Lower leg skin (tissue), 3 donors: ENCODE measurements around the gene MOSPD3.

Experiments
- POLR2A ChIP-seq, 2 donors: fragments of 450-650 bp; IDR thresholded peaks; one replicate each; pipeline ENCODE4 v1.6.1; 2016 to 2017; ENCODE audit warnings: antibody characterized with exemption in 2 of 2, mild to moderate bottlenecking in 1 of 2, moderate library complexity in 1 of 2
- TF ChIP-seq, protein P1 (sequence below), 3 donors: fragments of 450-650 bp; IDR thresholded peaks; one replicate each; pipeline ENCODE4 v1.5.1; 2016; ENCODE audit warnings: antibody characterized with exemption in 3 of 3, mild to moderate bottlenecking in 3 of 3, moderate library complexity in 2 of 3

DNA sequence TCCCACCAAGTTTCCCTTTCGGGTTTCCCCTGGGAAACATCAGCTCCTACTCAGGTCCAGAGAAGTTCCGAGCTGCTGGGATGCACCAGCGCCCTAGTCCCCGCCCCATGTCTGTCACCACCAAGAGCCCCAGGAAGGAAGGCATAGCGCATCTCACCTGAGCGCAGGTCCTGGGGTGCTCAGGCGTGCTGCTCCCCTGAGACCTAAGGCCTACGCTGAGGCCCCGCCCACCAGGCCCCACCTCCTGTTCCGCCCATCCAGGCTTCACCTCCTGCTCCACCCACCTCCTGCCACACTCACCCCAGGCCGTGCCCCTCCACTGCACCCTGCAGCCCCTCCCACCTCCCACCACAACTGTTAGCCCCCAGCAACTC, 30.2 kb downstream of the MOSPD3 start:
- TF ChIP-seq, protein P1, sequence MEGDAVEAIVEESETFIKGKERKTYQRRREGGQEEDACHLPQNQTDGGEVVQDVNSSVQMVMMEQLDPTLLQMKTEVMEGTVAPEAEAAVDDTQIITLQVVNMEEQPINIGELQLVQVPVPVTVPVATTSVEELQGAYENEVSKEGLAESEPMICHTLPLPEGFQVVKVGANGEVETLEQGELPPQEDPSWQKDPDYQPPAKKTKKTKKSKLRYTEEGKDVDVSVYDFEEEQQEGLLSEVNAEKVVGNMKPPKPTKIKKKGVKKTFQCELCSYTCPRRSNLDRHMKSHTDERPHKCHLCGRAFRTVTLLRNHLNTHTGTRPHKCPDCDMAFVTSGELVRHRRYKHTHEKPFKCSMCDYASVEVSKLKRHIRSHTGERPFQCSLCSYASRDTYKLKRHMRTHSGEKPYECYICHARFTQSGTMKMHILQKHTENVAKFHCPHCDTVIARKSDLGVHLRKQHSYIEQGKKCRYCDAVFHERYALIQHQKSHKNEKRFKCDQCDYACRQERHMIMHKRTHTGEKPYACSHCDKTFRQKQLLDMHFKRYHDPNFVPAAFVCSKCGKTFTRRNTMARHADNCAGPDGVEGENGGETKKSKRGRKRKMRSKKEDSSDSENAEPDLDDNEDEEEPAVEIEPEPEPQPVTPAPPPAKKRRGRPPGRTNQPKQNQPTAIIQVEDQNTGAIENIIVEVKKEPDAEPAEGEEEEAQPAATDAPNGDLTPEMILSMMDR (IDR thresholded peaks at IDR 0.05), result no peak
- no peak for TF ChIP-seq POLR2A (IDR thresholded peaks at IDR 0.05)
